Measurements from ENCODE around the gene KSR2. TPM values are rescaled to one million over a fixed set of nuclear protein-coding genes. Genes with fewer than 3 reads are reported as not detected.

The KSR2 gene
- total RNA-seq, 4 donors from 2014 or later: under 0.01 to 0.06 (median 0.03) TPM

- Histone ChIP-seq H3K27ac (replicated peaks in 1 of 4) (no peak overlapping the region), H3K9me3 (peaks cover 0 to 13% (median 0%) of the 10 kb centered on the region in 4 donors), H3K4me3 (no peak overlapping the region), H3K27me3 (peaks cover 0 to 41% (median 0%) of the 10 kb centered on the region in 4 donors), H3K4me1 (no peaks in the 10 kb centered on the region), H3K36me3 (no peaks in the 10 kb centered on the region)
- TF ChIP-seq CTCF (IDR thresholded peaks at IDR 0.05): no peak
- no peak for TF ChIP-seq POLR2A (IDR thresholded peaks at IDR 0.05; ENCODE audit: low read depth)
- TF ChIP-seq EP300 (IDR thresholded peaks at IDR 0.05): no peak
- TF ChIP-seq POLR2AphosphoS5 (IDR thresholded peaks at IDR 0.05): no peak
- intact Hi-C loops (cut with DNase I): no loop called here
- no peak for DNase-seq (ENCODE audit: extremely low spot score)
- WGBS: 88% methylated on average over 19 of the region's 19 CpGs
Observed at GRCh38 chr12:117855165-117855564, 113.6 kb downstream of the KSR2 start.

GRCh38 chr12:117854339-117855012 lies 114.3 kb downstream of the KSR2 start:
- peak in 1 of 3 experiments; percentile 45 for TF ChIP-seq CTCF (IDR thresholded peaks at IDR 0.05)
- no peak for TF ChIP-seq POLR2A (IDR thresholded peaks at IDR 0.05; ENCODE audit: low read depth)
- no peak for TF ChIP-seq POLR2AphosphoS5 (IDR thresholded peaks at IDR 0.05)
- Histone ChIP-seq H3K4me1 (no peaks in the 10 kb centered on the region), H3K4me3 (no peak overlapping the region), H3K27me3 (peaks cover 0 to 37% (median 0%) of the 10 kb centered on the region in 4 donors), H3K27ac (replicated peaks in 1 of 4) (no peak overlapping the region), H3K36me3 (no peaks in the 10 kb centered on the region), H3K9me3 (peaks cover 0 to 13% (median 0%) of the 10 kb centered on the region in 4 donors)
- intact Hi-C loops (cut with DNase I): no loop called here
- DNase-seq (ENCODE audit: extremely low spot score): no peak
- 56% methylated on average over 6 of the region's 6 CpGs for WGBS

GRCh38 chr12:117853600-117853999 lies 115.2 kb downstream of the KSR2 start:
- Histone ChIP-seq H3K9me3 (peaks cover 0 to 13% (median 0%) of the 10 kb centered on the region in 4 donors), H3K27ac (replicated peaks in 1 of 4) (no peak overlapping the region), H3K36me3 (no peaks in the 10 kb centered on the region), H3K27me3 (peaks cover 0 to 37% (median 0%) of the 10 kb centered on the region in 4 donors), H3K4me1 (no peaks in the 10 kb centered on the region), H3K4me3 (no peak overlapping the region)
- WGBS: 63% methylated on average over 1 of the region's 1 CpG
- TF ChIP-seq EP300 (IDR thresholded peaks at IDR 0.05) (no peak), POLR2AphosphoS5 (IDR thresholded peaks at IDR 0.05) (no peak), POLR2A (IDR thresholded peaks at IDR 0.05; ENCODE audit: low read depth) (no peak), CTCF (IDR thresholded peaks at IDR 0.05) (no peak)
- intact Hi-C loops (cut with DNase I): no loop called here
- no peak for DNase-seq (ENCODE audit: extremely low spot score)

GRCh38 chr12:117850048-117850447 lies 118.7 kb downstream of the KSR2 start:
- peaks cover 0 to 43% (median 0%) of the 10 kb centered on the region in 4 donors for H3K27me3 ChIP-seq
- H3K9me3 ChIP-seq: peaks cover 0 to 13% (median 0%) of the 10 kb centered on the region in 4 donors
- TF ChIP-seq EP300 (IDR thresholded peaks at IDR 0.05): no peak
- no peak for TF ChIP-seq POLR2AphosphoS5 (IDR thresholded peaks at IDR 0.05)
- peak; percentile 51 to 82 (median 64) for TF ChIP-seq CTCF (IDR thresholded peaks at IDR 0.05)

More at GRCh38 chr12:117850048-117850447, 118.7 kb downstream of the KSR2 start:
- Histone ChIP-seq H3K4me1 (no peaks in the 10 kb centered on the region), H3K27ac (replicated peaks in 1 of 4) (no peak overlapping the region), H3K4me3 (no peak overlapping the region), H3K36me3 (no peaks in the 10 kb centered on the region)
- DNase-seq (ENCODE audit: extremely low spot score): no peak
- intact Hi-C loops (cut with DNase I): no loop called here
- 4% methylated on average over 2 of the region's 2 CpGs for WGBS
